Stimulated activated effector memory CD8-positive, alpha-beta T cell treated with anti-CD3 and anti-CD28 coated beads, Interleukin-12 subunit alpha, Interleukin-12 subunit beta, amount 100 ng/mL, for 72 hours (primary cell): ENCODE results near the gene OR2Z1.
"Not testable (repeated sequence)": the region's sequence is repeated elsewhere in the genome, so short reads cannot be mapped to it uniquely, and the experiment has no call there.

ENCODE experiments used
- ATAC-seq: fragments of 150-1000 bp; cut with Tn5 transposase; 2 replicates; pipeline ENCODE4 v1.10.0; 2021
- DNase-seq, 2 donors: peaks; one replicate each; pipeline ENCODE4 v3.0.0; 2021 to 2022; ENCODE audit warnings: low spot score in 2 of 2
- H3K27ac Mint-ChIP-seq: one replicate; pipeline ENCODE4 v1.8.0; 2022; ENCODE audit warnings: mild to moderate bottlenecking, mixed read lengths
- H3K36me3 Mint-ChIP-seq: one replicate; pipeline ENCODE4 v1.8.0; 2022; ENCODE audit warnings: mild to moderate bottlenecking, mixed read lengths
- H3K4me1 Mint-ChIP-seq: one replicate; pipeline ENCODE4 v1.8.0; 2022; ENCODE audit warnings: mixed read lengths
- H3K4me3 Mint-ChIP-seq: one replicate; pipeline ENCODE4 v1.8.0; 2022; ENCODE audit warnings: mild to moderate bottlenecking, mixed read lengths
- H3K9me3 Mint-ChIP-seq: one replicate; pipeline ENCODE4 v1.8.0; 2022; ENCODE audit warnings: mixed read lengths

Gene OR2Z1

DNA sequence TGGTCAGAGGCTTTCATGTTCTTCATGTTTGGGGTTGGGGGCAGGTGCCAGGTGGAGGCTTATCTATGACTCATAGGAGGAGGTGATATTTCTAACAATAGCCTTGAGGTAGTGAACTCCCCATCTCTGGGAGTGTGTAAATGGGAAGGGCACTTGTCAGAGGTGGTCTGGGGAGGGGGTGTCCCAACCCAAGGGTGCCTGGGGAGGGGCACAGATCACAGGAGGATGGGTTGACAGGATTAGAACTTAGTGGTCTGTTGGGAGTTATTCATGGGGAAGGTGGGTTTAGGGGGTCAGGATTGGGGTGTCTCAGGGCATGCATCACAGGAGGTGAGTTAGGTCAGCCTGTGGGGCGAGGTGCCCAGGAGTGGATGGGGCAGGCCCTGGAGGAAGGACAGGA, 24.4 kb upstream of the OR2Z1 start:
- no peaks in the 10 kb centered on the region for H3K36me3 Mint-ChIP-seq
- no peaks in the 10 kb centered on the region for H3K9me3 Mint-ChIP-seq
- ATAC-seq (no peak), DNase-seq (peak in 1 of 2 donors; percentile 42)
- no peak overlapping the region for H3K4me3 Mint-ChIP-seq
- H3K27ac Mint-ChIP-seq, result no peak overlapping the region
- H3K4me1 Mint-ChIP-seq, result peaks cover 41% of the 10 kb centered on the region

- ATAC-seq, result no peak
- no peaks in the 10 kb centered on the region for H3K36me3 Mint-ChIP-seq
- H3K4me3 Mint-ChIP-seq, result no peak overlapping the region
- no peak overlapping the region for H3K27ac Mint-ChIP-seq
- no peak for DNase-seq
- no peaks in the 10 kb centered on the region for H3K9me3 Mint-ChIP-seq
- H3K4me1 Mint-ChIP-seq, result peaks cover 50% of the 10 kb centered on the region
Observed at GRCh38 chr19:8697671-8698432, 23.6 kb upstream of the OR2Z1 start.

GRCh38 chr19:8698433-8699063, 22.9 kb upstream of the OR2Z1 start, which contains the start of gene ACTL9:
ACTL9 (minus strand) TSS chr19:8698795; CDS start chr19:8698701, 94 bp downstream.
- Mint-ChIP-seq H3K4me1 (peaks cover 55% of the 10 kb centered on the region), H3K27ac (no peak within 1 kb of the TSS), H3K9me3 (no peaks in the 10 kb centered on the region), H3K36me3 (no peaks in the 10 kb centered on the region), H3K4me3 (no peak within 1 kb of the TSS)
- no peak for ATAC-seq
- no peak for DNase-seq

DNA sequence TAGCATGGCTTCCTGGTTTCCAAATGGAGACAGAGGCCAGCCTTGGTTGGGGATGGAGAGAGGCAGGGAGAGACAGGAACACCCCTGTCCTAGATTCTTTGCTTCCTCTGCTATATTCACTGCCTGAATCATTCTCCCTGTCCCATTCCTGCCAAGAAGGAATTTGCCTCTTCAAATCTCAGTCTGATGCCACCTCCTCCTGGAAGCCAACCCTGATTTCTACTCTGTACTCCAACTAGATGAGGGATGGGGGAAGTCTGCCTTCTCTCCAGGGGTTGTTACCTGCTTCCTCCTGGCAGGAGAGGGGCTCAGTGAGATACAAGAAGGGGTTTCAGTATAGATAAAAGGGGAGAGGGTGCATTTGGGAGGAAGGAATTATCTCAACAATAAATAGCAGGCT, 21.5 kb upstream of the OR2Z1 start:
- no peak for DNase-seq
- no peak overlapping the region for H3K4me3 Mint-ChIP-seq
- peaks cover 52% of the 10 kb centered on the region for H3K4me1 Mint-ChIP-seq
- no peak for ATAC-seq
- H3K9me3 Mint-ChIP-seq, result no peaks in the 10 kb centered on the region
- no peaks in the 10 kb centered on the region for H3K36me3 Mint-ChIP-seq
- H3K27ac Mint-ChIP-seq, result no peak overlapping the region

GRCh38 chr19:8700956-8701355, 20.5 kb upstream of the OR2Z1 start:
- Mint-ChIP-seq H3K27ac (no peak overlapping the region), H3K4me3 (peak overlapping the region; percentile 54), H3K4me1 (peaks cover 56% of the 10 kb centered on the region)

DNA sequence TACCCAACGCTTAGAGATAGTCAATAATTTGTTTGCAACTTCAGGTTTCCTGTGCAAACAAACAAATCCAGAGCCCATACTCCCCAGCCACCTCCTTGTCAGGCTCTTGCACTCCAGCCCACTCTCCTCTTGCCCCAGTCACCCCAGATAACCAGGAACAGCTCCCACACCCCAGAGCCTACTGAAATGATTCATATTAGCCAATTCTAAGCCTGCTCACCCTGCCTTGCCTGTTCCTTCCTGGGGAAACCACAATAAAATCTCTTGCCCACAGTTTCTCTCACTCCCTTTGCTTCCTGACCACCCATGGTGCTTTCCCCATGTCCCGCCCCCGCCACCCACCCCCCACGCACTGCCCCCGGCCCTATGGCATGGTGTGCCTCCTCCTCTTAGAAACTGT, 19.1 kb upstream of the OR2Z1 start:
- H3K4me3 Mint-ChIP-seq, result peak overlapping the region; percentile 54

More at GRCh38 chr19:8700956-8701355, 20.5 kb upstream of the OR2Z1 start:
- DNase-seq (no peak), ATAC-seq (no peak)
- Mint-ChIP-seq H3K36me3 (no peaks in the 10 kb centered on the region), H3K9me3 (no peaks in the 10 kb centered on the region)

GRCh38 chr19:8703223-8703622, 18.2 kb upstream of the OR2Z1 start:
- Mint-ChIP-seq H3K27ac (no peak overlapping the region), H3K4me3 (no peak overlapping the region), H3K9me3 (no peaks in the 10 kb centered on the region), H3K36me3 (no peaks in the 10 kb centered on the region), H3K4me1 (peaks cover 47% of the 10 kb centered on the region)
- DNase-seq (no peak), ATAC-seq (no peak)

More for the DNA sequence above, 19.1 kb upstream of the OR2Z1 start:
- peaks cover 47% of the 10 kb centered on the region for H3K4me1 Mint-ChIP-seq
- H3K27ac Mint-ChIP-seq, result peak overlapping the region; percentile 29
- ATAC-seq (peak; percentile 92), DNase-seq (peak in 1 of 2 donors; percentile 27)
- H3K36me3 Mint-ChIP-seq, result no peaks in the 10 kb centered on the region
- no peaks in the 10 kb centered on the region for H3K9me3 Mint-ChIP-seq

DNA sequence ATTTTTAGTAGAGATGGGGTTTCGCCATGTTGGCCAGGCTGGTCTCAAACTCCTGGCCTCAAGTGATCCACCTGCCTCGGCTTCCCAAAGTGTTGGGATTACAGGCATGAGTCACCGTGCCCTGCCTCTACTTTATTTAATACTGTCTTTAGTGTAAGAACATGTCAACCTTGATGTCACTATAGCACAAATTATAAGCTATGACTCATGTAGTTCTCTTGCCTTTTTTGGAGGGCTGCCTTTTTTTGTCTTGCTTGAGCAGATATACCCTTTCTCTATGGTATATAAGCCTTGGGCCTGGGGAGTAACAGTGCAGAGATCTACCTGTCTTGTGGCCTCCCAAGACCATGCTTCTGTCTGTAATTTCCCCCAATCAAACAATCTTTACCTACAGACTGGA, 16.1 kb upstream of the OR2Z1 start:
- H3K36me3 Mint-ChIP-seq, H3K4me3 Mint-ChIP-seq, H3K9me3 Mint-ChIP-seq, DNase-seq: not testable (repeated sequence)
- peak; percentile 34 for ATAC-seq
- H3K4me1 Mint-ChIP-seq, result peaks cover 41% of the 10 kb centered on the region
- peak overlapping the region; percentile 0 for H3K27ac Mint-ChIP-seq

GRCh38 chr19:8705742-8706141, 15.7 kb upstream of the OR2Z1 start:
- Mint-ChIP-seq H3K4me1 (peaks cover 40% of the 10 kb centered on the region), H3K9me3 (no peaks in the 10 kb centered on the region), H3K4me3 (no peak overlapping the region), H3K27ac (peak overlapping the region; percentile 0), H3K36me3 (no peaks in the 10 kb centered on the region)
- ATAC-seq (peak; percentile 20), DNase-seq (no peak)

DNA sequence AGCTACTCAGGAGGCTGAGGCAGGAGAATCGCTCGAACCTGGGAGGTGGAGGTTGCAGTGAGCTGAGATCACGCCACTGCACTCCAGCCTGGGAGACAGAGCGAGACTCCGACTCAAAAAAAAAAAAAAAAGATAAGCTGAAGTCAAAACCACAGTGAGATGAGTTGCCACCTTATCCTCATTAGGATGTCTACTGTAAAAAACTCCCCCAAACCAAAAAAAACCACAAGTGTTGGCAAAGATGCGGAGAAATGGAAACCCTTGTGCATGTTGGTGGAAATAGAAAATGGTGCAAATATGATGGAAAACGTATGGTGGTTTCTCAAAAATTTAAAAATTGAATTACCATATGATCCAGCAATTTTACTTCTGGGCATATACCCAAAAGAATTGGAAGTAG, 11.1 kb upstream of the OR2Z1 start:
- not testable (repeated sequence) for DNase-seq, H3K36me3 Mint-ChIP-seq, H3K4me3 Mint-ChIP-seq, ATAC-seq, H3K4me1 Mint-ChIP-seq, H3K27ac Mint-ChIP-seq
- H3K9me3 Mint-ChIP-seq, result peaks cover 14% of the 10 kb centered on the region

- no peaks in the 10 kb centered on the region for H3K4me1 Mint-ChIP-seq
- H3K9me3 Mint-ChIP-seq, result peaks cover 3% of the 10 kb centered on the region
- H3K27ac Mint-ChIP-seq, result no peak overlapping the region
- no peaks in the 10 kb centered on the region for H3K36me3 Mint-ChIP-seq
- DNase-seq (no peak), ATAC-seq (no peak)
- no peak overlapping the region for H3K4me3 Mint-ChIP-seq
Observed at GRCh38 chr19:8722032-8722431, 598 bp downstream of the OR2Z1 start.

DNA sequence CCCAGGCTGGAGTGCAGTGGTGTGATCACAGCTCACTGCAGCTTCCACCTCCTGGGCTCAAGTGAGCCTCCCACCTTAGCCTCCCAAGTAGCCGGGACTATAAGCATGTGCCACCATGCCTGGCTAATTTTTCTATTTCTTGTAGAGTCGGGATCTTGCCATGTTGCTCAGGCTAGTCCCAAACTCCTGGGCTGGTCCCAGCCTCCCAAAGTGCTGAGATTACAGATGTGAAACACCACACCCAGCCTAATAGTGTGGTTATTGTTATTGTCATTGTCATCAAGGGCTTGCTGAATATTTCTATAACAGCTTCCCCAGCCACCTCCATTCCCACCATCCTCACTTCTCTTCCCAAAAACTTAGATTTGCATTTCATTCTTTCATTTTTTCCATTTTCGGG, 2.8 kb downstream of the OR2Z1 start:
- H3K9me3 Mint-ChIP-seq, result no peaks in the 10 kb centered on the region
- H3K36me3 Mint-ChIP-seq, result no peaks in the 10 kb centered on the region
- H3K4me3 Mint-ChIP-seq, result no peak overlapping the region
- no peaks in the 10 kb centered on the region for H3K4me1 Mint-ChIP-seq
- H3K27ac Mint-ChIP-seq, result no peak overlapping the region
- no peak for ATAC-seq
- DNase-seq, result peak in 1 of 2 donors; percentile 7

GRCh38 chr19:8731428-8732169, 10.2 kb downstream of the OR2Z1 start:
- DNase-seq, result no peak
- H3K9me3 Mint-ChIP-seq, result no peaks in the 10 kb centered on the region
- no peak overlapping the region for H3K4me3 Mint-ChIP-seq
- H3K36me3 Mint-ChIP-seq, result no peaks in the 10 kb centered on the region
- no peak overlapping the region for H3K27ac Mint-ChIP-seq
- H3K4me1 Mint-ChIP-seq, result no peaks in the 10 kb centered on the region
- no peak for ATAC-seq

- Mint-ChIP-seq H3K27ac (no peak overlapping the region), H3K9me3 (no peaks in the 10 kb centered on the region), H3K4me1 (no peaks in the 10 kb centered on the region), H3K36me3 (no peaks in the 10 kb centered on the region), H3K4me3 (no peak overlapping the region)
- no peak for ATAC-seq
- DNase-seq, result no peak
Observed at GRCh38 chr19:8738377-8738776, 16.9 kb downstream of the OR2Z1 start.

- not testable (repeated sequence) for H3K36me3 Mint-ChIP-seq, ATAC-seq, H3K27ac Mint-ChIP-seq
Observed at GRCh38 chr19:8739291-8740065, 18.0 kb downstream of the OR2Z1 start.

More at GRCh38 chr19:8739291-8740065, 18.0 kb downstream of the OR2Z1 start:
- H3K9me3 Mint-ChIP-seq, H3K4me3 Mint-ChIP-seq, H3K4me1 Mint-ChIP-seq: not testable (repeated sequence)
- DNase-seq, result peak in 1 of 2 donors; percentile 4
